HepG2 (cell line): Measurements from ENCODE around the gene CPNE4. TPM values are rescaled to one million over a fixed set of nuclear protein-coding genes. Genes with fewer than 3 reads are reported as not detected.

Experiments used
- ARNT ChIP-seq: fragments of 450-650 bp; IDR thresholded peaks from 2 replicates; pipeline ENCODE4 v1.6.1; 2017
- BRCA1 ChIP-seq: sonication (generic); formaldehyde crosslinking; IDR thresholded peaks from 2 replicates; pipeline ENCODE4 v1.4.0; 2020; ENCODE audit warnings: missing genetic modification reagents
- BRF2 ChIP-seq: sonication (generic); formaldehyde crosslinking; IDR thresholded peaks from 2 replicates; pipeline ENCODE4 v1.8.1; 2022; ENCODE audit warnings: mild to moderate bottlenecking, missing genetic modification reagents
- EP300 ChIP-seq, 3 experiments: sonication (generic) in 1 of 3; formaldehyde crosslinking in 1 of 3; IDR thresholded peaks; 2 replicates each; pipeline versions ENCODE4 v1.5.1 to v1.6.1; 2011 to 2020; ENCODE audit warnings: low read depth in 2 of 3, low read length in 2 of 3, borderline replicate concordance in 1 of 3, improper control_type of control experiment in 1 of 3, mild to moderate bottlenecking in 1 of 3, missing genetic modification reagents in 1 of 3, moderate library complexity in 1 of 3
- HMGA1 ChIP-seq: sonication (generic); formaldehyde crosslinking; conservative IDR thresholded peaks from 2 replicates; pipeline ENCODE4 v1.4.0; 2020; ENCODE audit warnings: missing genetic modification reagents
- HNF4G ChIP-seq, 2 experiments: sonication (generic) in 1 of 2; formaldehyde crosslinking in 1 of 2; IDR thresholded peaks; 2 replicates each; pipeline versions ENCODE4 v1.4.0 to v1.6.1; 2011 to 2020; ENCODE audit warnings: borderline replicate concordance in 2 of 2, low read depth in 2 of 2, mild to moderate bottlenecking in 2 of 2, low read length in 1 of 2, missing genetic modification reagents in 1 of 2, moderate library complexity in 1 of 2
- KLF15 ChIP-seq: sonication (generic); formaldehyde crosslinking; IDR thresholded peaks from 2 replicates; pipeline ENCODE4 v1.8.1; 2023; ENCODE audit warnings: borderline replicate concordance, mild to moderate bottlenecking, inconsistent platforms, missing genetic modification reagents, mixed read lengths
- MATR3 ChIP-seq: sonication (generic); formaldehyde crosslinking; IDR thresholded peaks from 2 replicates; pipeline ENCODE4 v1.4.0; 2020; ENCODE audit warnings: missing genetic modification reagents
- POLR2AphosphoS5 ChIP-seq: IDR thresholded peaks from 2 replicates; pipeline ENCODE4 v1.6.1; 2012; ENCODE audit warnings: low read depth, low read length
- REXO4 ChIP-seq: sonication (generic); formaldehyde crosslinking; IDR thresholded peaks from 2 replicates; pipeline ENCODE4 v1.8.0; 2022; ENCODE audit warnings: missing genetic modification reagents, mild to moderate bottlenecking, borderline replicate concordance
- SIX1 ChIP-seq: sonication (generic); formaldehyde crosslinking; IDR thresholded peaks from 2 replicates; pipeline ENCODE4 v1.4.0; 2020; ENCODE audit warnings: missing genetic modification reagents, borderline replicate concordance
- SMAD1 ChIP-seq: sonication (generic); formaldehyde crosslinking; IDR thresholded peaks from 2 replicates; pipeline ENCODE4 v1.4.0; 2020; ENCODE audit warnings: missing genetic modification reagents, low read depth, mild to moderate bottlenecking, borderline replicate concordance
- SRSF9 ChIP-seq: fragments of 200-400 bp; formaldehyde crosslinking; IDR thresholded peaks from 2 replicates; pipeline ENCODE4 v1.6.1; 2018; ENCODE audit warnings: borderline replicate concordance, mild to moderate bottlenecking, low read depth, low read length; ENCODE audit not compliant: insufficient read depth, poor library complexity, severe bottlenecking
- TGIF2 ChIP-seq: IDR thresholded peaks from 2 replicates; pipeline ENCODE4 v1.6.1; 2016; ENCODE audit warnings: control low read depth, missing compliant biosample characterization
- ZNF17 ChIP-seq: sonication (generic); formaldehyde crosslinking; IDR thresholded peaks from 2 replicates; pipeline ENCODE4 v1.5.0; 2020; ENCODE audit warnings: mild to moderate bottlenecking, missing genetic modification reagents
- ZNF280D ChIP-seq: sonication (generic); formaldehyde crosslinking; IDR thresholded peaks from 2 replicates; pipeline ENCODE4 v1.5.1; 2020; ENCODE audit warnings: mild to moderate bottlenecking, missing genetic modification reagents
- ZNF501 ChIP-seq: sonication (generic); formaldehyde crosslinking; IDR thresholded peaks from 2 replicates; pipeline ENCODE4 v1.5.1; 2020; ENCODE audit warnings: mild to moderate bottlenecking, moderate library complexity, missing genetic modification reagents
- ZNF589 ChIP-seq: sonication (generic); formaldehyde crosslinking; conservative IDR thresholded peaks from 2 replicates; pipeline ENCODE4 v1.8.0; 2022; ENCODE audit warnings: mild to moderate bottlenecking, moderate library complexity, missing genetic modification reagents
- ZNF713 ChIP-seq: sonication (generic); formaldehyde crosslinking; IDR thresholded peaks from 2 replicates; pipeline ENCODE4 v1.4.0; 2020; ENCODE audit warnings: mild to moderate bottlenecking, missing genetic modification reagents
- polyA plus RNA-seq, 8 experiments: library from polyadenylated mRNA; depleted of rRNA in 3 of 8; stranded (reverse) in 7 of 8; unstranded in 1 of 8; fragments of >200 nt; fragmentation: Illumina TruSeq in 4 of 8; extraction: Trizol in 4 of 8; gene quantifications; 2 replicates each; pipeline versions ENCODE4 v1.2.1 to v1.2.3, GENCODE V29; 2011 to 2016; ENCODE audit warnings: low read depth in 4 of 8, missing spikeins in 1 of 8, mixed read lengths in 1 of 8; ENCODE audit not compliant: insufficient read depth in 1 of 8
- total RNA-seq, 5 experiments: library from RNA; depleted of rRNA; stranded (reverse); fragments of >200 nt; fragmentation: Illumina TruSeq; extraction: Trizol; gene quantifications; 2 replicates each; pipeline ENCODE4 v1.2.3, GENCODE V29; 2016; ENCODE audit warnings: low read depth in 1 of 5
- TF ChIP-seq, protein P1 (sequence below): sonication (generic); formaldehyde crosslinking; IDR thresholded peaks from 2 replicates; pipeline ENCODE4 v1.4.0; 2020; ENCODE audit warnings: mild to moderate bottlenecking, missing genetic modification reagents
- TF ChIP-seq, protein P2 (sequence below): sonication (generic); formaldehyde crosslinking; IDR thresholded peaks from 2 replicates; pipeline ENCODE4 v1.4.0; 2020; ENCODE audit warnings: missing genetic modification reagents

The CPNE4 gene
- total and polyA plus RNA-seq, 2 of the 13 experiments (the other 11 are each of a cell fraction or from before 2014, with no cell fraction given) = not detected

DNA sequence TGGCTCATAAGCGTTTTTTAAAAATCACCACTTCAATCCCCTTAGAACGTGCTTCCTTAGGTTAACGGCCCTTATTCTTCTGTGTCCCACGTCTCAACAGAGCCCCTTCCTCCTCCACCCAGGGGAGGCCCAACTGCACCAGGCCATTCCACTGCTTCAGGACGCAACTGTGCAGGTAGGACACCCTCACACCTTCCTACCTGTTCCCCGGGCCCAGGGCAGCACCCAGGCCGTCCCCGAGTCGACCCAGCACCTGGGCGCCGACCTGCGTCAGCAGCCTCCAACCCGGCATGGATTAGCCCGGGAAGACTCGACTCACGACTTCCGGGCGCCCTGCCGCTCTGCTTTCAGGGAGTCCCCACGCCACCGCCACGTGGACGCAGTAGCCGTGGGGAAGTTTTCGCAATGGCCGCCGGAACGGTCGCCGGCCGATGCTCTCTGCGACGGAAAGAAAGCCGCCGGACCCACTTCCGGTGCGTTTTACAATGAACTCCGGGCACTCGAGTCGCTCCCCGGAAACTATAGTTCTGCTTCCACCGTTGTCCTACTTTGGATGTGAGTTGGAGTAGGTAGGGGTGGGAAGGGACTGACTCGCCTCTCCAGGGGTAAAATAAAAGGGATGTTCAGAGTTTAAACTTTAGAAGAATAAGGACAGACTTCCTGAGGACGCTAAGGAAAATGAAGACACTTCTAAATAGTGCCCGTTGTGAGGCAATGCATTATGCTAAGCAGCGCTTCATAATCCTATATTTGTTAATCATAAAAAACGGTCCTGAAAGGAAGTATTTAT, 532.1 kb downstream of the CPNE4 start, which contains the start of gene MRPL3 (continued):
- no peak; the same call in none of the 2 replicates for TF ChIP-seq BRCA1 (CRISPR knock-in tag)
- no peak for TF ChIP-seq SRSF9
- TF ChIP-seq, protein P1, sequence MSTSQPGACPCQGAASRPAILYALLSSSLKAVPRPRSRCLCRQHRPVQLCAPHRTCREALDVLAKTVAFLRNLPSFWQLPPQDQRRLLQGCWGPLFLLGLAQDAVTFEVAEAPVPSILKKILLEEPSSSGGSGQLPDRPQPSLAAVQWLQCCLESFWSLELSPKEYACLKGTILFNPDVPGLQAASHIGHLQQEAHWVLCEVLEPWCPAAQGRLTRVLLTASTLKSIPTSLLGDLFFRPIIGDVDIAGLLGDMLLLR (CRISPR knock-in tag) = peak; percentile 97
- TF ChIP-seq MATR3 (CRISPR knock-in tag) = no peak
- no peak; the same call in 1 of the 2 replicates for TF ChIP-seq HNF4G (IDR thresholded peaks at IDR 0.05; ENCODE audit: borderline replicate concordance, low read depth, low read length)
- TF ChIP-seq HNF4G (CRISPR knock-in tag; IDR thresholded peaks at IDR 0.05; ENCODE audit: borderline replicate concordance, low read depth) = no peak; the same call in 1 of the 2 replicates
- no peak for TF ChIP-seq SIX1
- TF ChIP-seq HMGA1 (CRISPR knock-in tag) = no peak
- TF ChIP-seq ZNF501 (CRISPR knock-in tag) = peak; percentile 98
- TF ChIP-seq, protein P2, sequence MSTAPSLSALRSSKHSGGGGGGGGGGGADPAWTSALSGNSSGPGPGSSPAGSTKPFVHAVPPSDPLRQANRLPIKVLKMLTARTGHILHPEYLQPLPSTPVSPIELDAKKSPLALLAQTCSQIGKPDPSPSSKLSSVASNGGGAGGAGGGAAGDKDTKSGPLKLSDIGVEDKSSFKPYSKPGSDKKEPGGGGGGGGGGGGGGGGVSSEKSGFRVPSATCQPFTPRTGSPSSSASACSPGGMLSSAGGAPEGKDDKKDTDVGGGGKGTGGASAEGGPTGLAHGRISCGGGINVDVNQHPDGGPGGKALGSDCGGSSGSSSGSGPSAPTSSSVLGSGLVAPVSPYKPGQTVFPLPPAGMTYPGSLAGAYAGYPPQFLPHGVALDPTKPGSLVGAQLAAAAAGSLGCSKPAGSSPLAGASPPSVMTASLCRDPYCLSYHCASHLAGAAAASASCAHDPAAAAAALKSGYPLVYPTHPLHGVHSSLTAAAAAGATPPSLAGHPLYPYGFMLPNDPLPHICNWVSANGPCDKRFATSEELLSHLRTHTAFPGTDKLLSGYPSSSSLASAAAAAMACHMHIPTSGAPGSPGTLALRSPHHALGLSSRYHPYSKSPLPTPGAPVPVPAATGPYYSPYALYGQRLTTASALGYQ = peak; percentile 90
- TF ChIP-seq KLF15 (CRISPR knock-in tag) = peak; percentile 96
- 0 out of 2 replicates have a peak, but pooled peaks have one; percentile 55 for TF ChIP-seq SMAD1 (CRISPR knock-in tag)
- no peak for TF ChIP-seq ZNF17 (CRISPR knock-in tag)
- TF ChIP-seq REXO4 (CRISPR knock-in tag) = no peak
- TF ChIP-seq ARNT = no peak
- peak; percentile 85 for TF ChIP-seq ZNF589
- peak; percentile 55 for TF ChIP-seq POLR2AphosphoS5
- TF ChIP-seq TGIF2 (CRISPR knock-in tag) = peak; percentile 76; the same call in 1 of the 2 replicates
- peak; percentile 93 for TF ChIP-seq ZNF280D
- TF ChIP-seq ZNF713 (CRISPR knock-in tag) = no peak
- TF ChIP-seq BRF2 (CRISPR knock-in tag) = peak; percentile 97
- 0 out of 4 replicates have a peak, but pooled peaks of 1 of the 2 experiments have one; percentile 31 for TF ChIP-seq EP300 (IDR thresholded peaks at IDR 0.05; ENCODE audit: low read depth in 2 of 2, low read length in 2 of 2)
- peak; percentile 68; the same call in 1 of the 2 replicates for TF ChIP-seq EP300 (CRISPR knock-in tag; IDR thresholded peaks at IDR 0.05; ENCODE audit: borderline replicate concordance)
